Calu3 (cell line): ENCODE data around the gene DEFB114. TPM values are rescaled to one million over a fixed set of nuclear protein-coding genes. Genes with fewer than 3 reads are reported as not detected.

Experiments used
- Bru-seq: library from RNA; stranded (reverse); fragments of 400-500 nt; gene quantifications from one replicate; lab custom pipeline; 2021; lab: Mats Ljungman, UMichigan
- BruChase-seq, 2 experiments: library from RNA; stranded (reverse); fragments of 400-500 nt; gene quantifications; one replicate each; lab custom pipeline; 2021; lab: Mats Ljungman, UMichigan
- BruUV-seq: library from RNA; stranded (reverse); fragments of 400-500 nt; replicated peaks from 2 replicates; lab custom pipeline; 2021; lab: Mats Ljungman, UMichigan
- CTCF ChIA-PET: fragments of 300-600 bp; sonication (Branson Sonifier 250); formaldehyde crosslinking; loops from one replicate; lab custom pipeline; 2022; ENCODE audit warnings: antibody characterized with exemption; lab: Charles Lee
- DNase-seq: peaks from one replicate; pipeline ENCODE4 v3.0.0; 2022
- H3K27ac Mint-ChIP-seq: one replicate; pipeline ENCODE4 v1.8.0; 2022; ENCODE audit warnings: mixed read lengths; ENCODE audit not compliant: unreplicated experiment
- H3K27me3 Mint-ChIP-seq: one replicate; pipeline ENCODE4 v1.8.0; 2022; ENCODE audit warnings: mixed read lengths; ENCODE audit not compliant: unreplicated experiment
- H3K36me3 Mint-ChIP-seq: one replicate; pipeline ENCODE4 v1.8.0; 2022; ENCODE audit warnings: mild to moderate bottlenecking, moderate library complexity, mixed read lengths; ENCODE audit not compliant: insufficient read depth, unreplicated experiment
- H3K4me1 Mint-ChIP-seq: one replicate; pipeline ENCODE4 v1.8.0; 2022; ENCODE audit warnings: mild to moderate bottlenecking, low read depth, mixed read lengths; ENCODE audit not compliant: unreplicated experiment
- H3K4me3 Mint-ChIP-seq: one replicate; pipeline ENCODE4 v1.8.0; 2022; ENCODE audit warnings: mild to moderate bottlenecking, low read depth, moderate library complexity, mixed read lengths; ENCODE audit not compliant: unreplicated experiment
- H3K9me3 Mint-ChIP-seq: one replicate; pipeline ENCODE4 v1.8.0; 2022; ENCODE audit warnings: low read depth, mixed read lengths; ENCODE audit not compliant: unreplicated experiment
- CTCF ChIP-seq: fragments of 200-600 bp; IDR thresholded peaks from one replicate; pipeline ENCODE4 v1.8.0; 2022; ENCODE audit warnings: antibody characterized with exemption; ENCODE audit not compliant: unreplicated experiment
- intact Hi-C: fragments of 100-400 bp; cut with micrococcal nuclease; formaldehyde crosslinking; loops from one replicate; pipeline ENCODE4 v1.10.0; 2022; ENCODE audit not compliant: unreplicated experiment
- long read RNA-seq: library from polyadenylated mRNA; stranded (forward); transcript quantifications from one replicate; pipeline ENCODE4 v2.0.0, GENCODE V29; 2022
- total RNA-seq: library from RNA; stranded (reverse); gene quantifications from 2 replicates; pipeline ENCODE4 v1.2.3, GENCODE V29; 2022

Gene DEFB114
- not detected in 2 replicates for total RNA-seq
- not detected for Bru-seq, nascent RNA
- not detected for BruChase-seq, experiment 1, labeled RNA remaining after a 6-hour chase
- BruChase-seq, experiment 2, labeled RNA remaining after a 2-hour chase, result not detected
- long read RNA-seq, result 0 reads

GRCh38 chr6:49964064-49964463 is at the start of gene DEFB114:
Gene DEFB114, minus strand, starts transcription at chr6:49964164. Its CDS starts 59 bp downstream, at chr6:49964105.
- DNase-seq, result no peak
- intact Hi-C loops, result no loop called here
- Mint-ChIP-seq H3K9me3 (peaks cover 1% of the 10 kb centered on the region), H3K27me3 (no peaks in the 10 kb centered on the region), H3K27ac (no peak within 1 kb of the TSS), H3K36me3 (no peaks in the 10 kb centered on the region), H3K4me3 (no peak within 1 kb of the TSS), H3K4me1 (no peaks in the 10 kb centered on the region)
- TF ChIP-seq CTCF, result no peak
- CTCF ChIA-PET, result no interaction called here
- no TSS peak for BruUV-seq

DNA sequence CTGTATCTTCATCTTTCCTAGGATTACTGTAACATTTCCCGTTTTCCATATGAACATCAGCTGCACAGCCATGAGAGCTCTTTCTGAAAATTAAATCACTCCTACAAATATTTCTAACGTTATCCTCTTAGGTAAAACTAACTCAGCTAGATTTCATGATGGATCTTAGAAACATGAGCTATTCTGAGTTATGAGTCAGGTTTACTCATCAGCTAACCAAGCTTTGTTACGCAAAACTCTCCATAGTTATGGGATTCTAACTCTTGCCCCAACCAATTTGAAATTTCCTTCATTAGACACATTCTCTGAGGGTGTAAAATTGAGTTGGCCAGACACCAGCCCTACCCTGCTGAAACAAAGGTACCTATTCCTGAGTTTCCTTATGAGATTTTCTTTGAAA is 43.9 kb upstream of the DEFB114 start:
- Mint-ChIP-seq H3K36me3 (no peaks in the 10 kb centered on the region), H3K27ac (peak overlapping the region; percentile 55), H3K27me3 (no peaks in the 10 kb centered on the region), H3K9me3 (no peaks in the 10 kb centered on the region), H3K4me1 (peaks cover 13% of the 10 kb centered on the region), H3K4me3 (no peak overlapping the region)
- no peak for DNase-seq
- intact Hi-C loops, result no loop called here
- no TSS peak for BruUV-seq
- TF ChIP-seq CTCF, result no peak
- CTCF ChIA-PET, result interaction anchor here (0.6 to 0.7 kb wide), 2 partner anchors 86 to 813 kb away, joined by 3 to 12 read pairs; no protein-coding TSS in a partner anchor

GRCh38 chr6:50003139-50003538 is 39.2 kb upstream of the DEFB114 start:
- Mint-ChIP-seq H3K36me3 (no peaks in the 10 kb centered on the region), H3K27ac (no peak overlapping the region), H3K4me3 (no peak overlapping the region), H3K4me1 (peaks cover 9% of the 10 kb centered on the region), H3K27me3 (no peaks in the 10 kb centered on the region), H3K9me3 (no peaks in the 10 kb centered on the region)
- CTCF ChIA-PET, result no interaction called here
- DNase-seq, result no peak
- TF ChIP-seq CTCF, result no peak
- intact Hi-C loops, result no loop called here
- no TSS peak for BruUV-seq

GRCh38 chr6:49995278-49995677 is 31.3 kb upstream of the DEFB114 start:
- H3K4me1 Mint-ChIP-seq, result no peaks in the 10 kb centered on the region
- DNase-seq, result no peak
- no peak overlapping the region for H3K4me3 Mint-ChIP-seq
- intact Hi-C loops, result no loop called here
- TF ChIP-seq CTCF, result no peak
- H3K36me3 Mint-ChIP-seq, result no peaks in the 10 kb centered on the region
- H3K9me3 Mint-ChIP-seq, result no peaks in the 10 kb centered on the region
- BruUV-seq, result no TSS peak
- H3K27ac Mint-ChIP-seq, result no peak overlapping the region
- no peaks in the 10 kb centered on the region for H3K27me3 Mint-ChIP-seq
- CTCF ChIA-PET, result no interaction called here
